Keratinocyte (primary cell): ENCODE measurements around the gene DGKZ. TPM values are rescaled to one million over a fixed set of nuclear protein-coding genes. Genes with fewer than 3 reads are reported as not detected.

Source experiments
- DNase-seq: peaks from one replicate; pipeline ENCODE4 v3.0.0-alpha.2; 2011; ENCODE audit warnings: low read depth, missing footprints, low spot score
- FAIRE-seq: peaks from 2 replicates; lab custom pipeline; 2011; peaks lifted over from hg19 to GRCh38; lab: Jason Lieb, UNC
- H2AFZ ChIP-seq: 2 replicates; pipeline ENCODE4 v1.6.0; 2012; ENCODE audit warnings: low read length, control low read depth, inconsistent platforms; ENCODE audit not compliant: control insufficient read depth
- H3K27ac ChIP-seq: 2 replicates; pipeline ENCODE4 v1.5.1; 2011; ENCODE audit warnings: low read length; ENCODE audit not compliant: control insufficient read depth, insufficient read depth
- H3K27me3 ChIP-seq: 3 replicates; pipeline ENCODE4 v1.6.0; 2011; ENCODE audit warnings: low read length; ENCODE audit not compliant: control insufficient read depth, insufficient read depth; ENCODE audit errors: extremely low read depth
- H3K36me3 ChIP-seq, 2 experiments: 2 replicates in 1 of 2; 3 replicates in 1 of 2; pipeline ENCODE4 v1.5.1; 2011; ENCODE audit warnings: low read length in 2 of 2, mild to moderate bottlenecking in 1 of 2; ENCODE audit not compliant: control insufficient read depth in 2 of 2, insufficient read depth in 2 of 2; ENCODE audit errors: extremely low read depth in 1 of 2
- H3K4me1 ChIP-seq: 3 replicates; pipeline ENCODE4 v1.5.1; 2011; ENCODE audit warnings: low read length; ENCODE audit not compliant: control insufficient read depth, insufficient read depth; ENCODE audit errors: extremely low read depth
- H3K4me2 ChIP-seq: 3 replicates; pipeline ENCODE4 v1.6.0; 2011; ENCODE audit warnings: low read depth, low read length; ENCODE audit not compliant: control insufficient read depth, insufficient read depth; ENCODE audit errors: extremely low read depth
- H3K4me3 ChIP-seq, 3 experiments: fragments of 200-600 bp in 1 of 3; sonication (generic) in 1 of 3; 2 replicates in 2 of 3; 3 replicates in 1 of 3; pipeline ENCODE4 v1.5.1; 2011 to 2016; ENCODE audit warnings: low read length in 3 of 3, mild to moderate bottlenecking in 3 of 3, control low read depth in 2 of 3, inconsistent platforms in 1 of 3, low read depth in 1 of 3, mixed read lengths in 1 of 3, mixed run types in 1 of 3, moderate library complexity in 1 of 3; ENCODE audit not compliant: control insufficient read depth in 2 of 3, insufficient read depth in 2 of 3; ENCODE audit errors: extremely low read depth in 1 of 3
- H3K79me2 ChIP-seq: 2 replicates; pipeline ENCODE4 v1.6.0; 2012; ENCODE audit warnings: low read length; ENCODE audit not compliant: control insufficient read depth, insufficient read depth
- H3K9ac ChIP-seq: 3 replicates; pipeline ENCODE4 v1.6.0; 2011; ENCODE audit warnings: low read length; ENCODE audit not compliant: control insufficient read depth, insufficient read depth; ENCODE audit errors: extremely low read depth
- H3K9me1 ChIP-seq: 3 replicates; pipeline ENCODE4 v1.6.0; 2011; ENCODE audit warnings: low read length; ENCODE audit not compliant: control insufficient read depth, insufficient read depth; ENCODE audit errors: extremely low read depth
- H3K9me3 ChIP-seq: 2 replicates; pipeline ENCODE4 v1.5.1; 2012; ENCODE audit warnings: low read depth, low read length; ENCODE audit not compliant: control insufficient read depth
- H4K20me1 ChIP-seq: 3 replicates; pipeline ENCODE4 v1.6.0; 2011; ENCODE audit warnings: low read length; ENCODE audit not compliant: control insufficient read depth, insufficient read depth; ENCODE audit errors: extremely low read depth
- EZH2 ChIP-seq: IDR thresholded peaks from one replicate; pipeline ENCODE4 v1.6.1; 2012; ENCODE audit warnings: inconsistent platforms, mild to moderate bottlenecking, low read length, moderate library complexity
- dilution Hi-C: fragments of 300-500 bp; cut with MboI; formaldehyde crosslinking; loops from one replicate; pipeline ENCODE4 v1.7.0; 2020; ENCODE audit warnings: low sequenced_read_pairs; ENCODE audit not compliant: extremely low pct_ligation_motif_present
- polyA plus RNA-seq, 5 experiments: library from polyadenylated mRNA; depleted of rRNA in 3 of 5; stranded (reverse) in 3 of 5; stranded (forward) in 1 of 5; unstranded in 1 of 5; fragments of >200 nt; gene quantifications; 1 replicate in 1 of 5; 2 replicates in 3 of 5; 3 replicates in 1 of 5; pipeline versions ENCODE4 v1.2.1 to v1.2.3, GENCODE V29; 2011 to 2012; ENCODE audit warnings: missing spikeins in 2 of 5, low read depth in 1 of 5, low replicate concordance in 1 of 5
- TF ChIP-seq, protein P1 (sequence below), 3 experiments: IDR thresholded peaks in 1 of 3; conservative IDR thresholded peaks in 1 of 3; optimal IDR thresholded peaks in 1 of 3; 2 replicates in 2 of 3; 3 replicates in 1 of 3; pipeline versions ENCODE3 to v1.5.1; 2011; ENCODE audit warnings: low read length in 3 of 3, mild to moderate bottlenecking in 3 of 3, moderate library complexity in 2 of 3, control low read depth in 1 of 3, inconsistent platforms in 1 of 3; ENCODE audit not compliant: insufficient read depth in 2 of 3; ENCODE audit errors: extremely low read depth in 1 of 3

The DGKZ gene
- polyA plus RNA-seq, 1 donor (not counting 4 experiments of a cell fraction or from before 2014, with no cell fraction given) = 23.3 TPM

DNA sequence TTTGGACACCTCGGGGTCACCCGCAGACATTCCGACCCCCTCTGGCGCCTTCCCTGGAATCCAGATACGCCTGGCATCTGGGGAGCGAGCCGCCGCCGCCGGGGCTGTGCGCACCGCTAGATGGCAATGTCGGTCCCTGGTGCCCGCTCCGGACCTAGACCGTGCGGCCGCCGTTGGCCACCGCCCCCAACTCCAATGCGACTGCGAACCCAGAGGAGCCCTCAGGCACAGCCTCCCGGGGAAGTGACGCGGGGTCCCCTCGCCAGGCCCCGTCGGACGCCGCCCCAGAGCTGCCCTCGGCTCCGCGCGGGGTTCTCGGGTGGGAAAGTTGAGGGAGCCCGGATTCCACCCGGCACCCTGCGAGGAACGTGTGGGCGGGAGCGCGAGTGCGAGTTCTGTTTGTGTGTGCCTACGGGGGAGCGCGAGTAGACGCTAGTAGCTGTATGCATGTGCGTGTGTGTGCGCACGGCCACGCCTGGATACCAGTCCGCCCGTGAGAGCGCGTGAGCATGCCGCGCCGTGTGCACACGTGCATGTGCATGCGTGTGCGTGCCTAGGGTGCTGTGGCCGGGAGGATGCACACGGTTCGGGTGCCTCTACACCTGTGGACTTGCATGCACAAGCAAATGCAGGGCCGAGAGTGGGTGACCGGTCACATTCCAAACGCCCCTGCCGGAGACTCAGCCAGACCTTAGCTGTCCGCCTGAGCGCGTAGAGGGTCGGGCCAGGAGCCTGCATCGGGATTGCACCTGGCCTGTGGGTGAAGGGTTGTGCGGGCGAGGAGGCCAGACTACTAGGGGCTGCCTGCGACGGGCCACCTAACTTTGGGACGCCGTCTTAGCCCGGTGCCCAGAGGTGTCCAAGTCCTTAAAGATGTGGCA, 42.4 kb downstream of the DGKZ start:
- no peak for TF ChIP-seq EZH2
- TF ChIP-seq, protein P1, sequence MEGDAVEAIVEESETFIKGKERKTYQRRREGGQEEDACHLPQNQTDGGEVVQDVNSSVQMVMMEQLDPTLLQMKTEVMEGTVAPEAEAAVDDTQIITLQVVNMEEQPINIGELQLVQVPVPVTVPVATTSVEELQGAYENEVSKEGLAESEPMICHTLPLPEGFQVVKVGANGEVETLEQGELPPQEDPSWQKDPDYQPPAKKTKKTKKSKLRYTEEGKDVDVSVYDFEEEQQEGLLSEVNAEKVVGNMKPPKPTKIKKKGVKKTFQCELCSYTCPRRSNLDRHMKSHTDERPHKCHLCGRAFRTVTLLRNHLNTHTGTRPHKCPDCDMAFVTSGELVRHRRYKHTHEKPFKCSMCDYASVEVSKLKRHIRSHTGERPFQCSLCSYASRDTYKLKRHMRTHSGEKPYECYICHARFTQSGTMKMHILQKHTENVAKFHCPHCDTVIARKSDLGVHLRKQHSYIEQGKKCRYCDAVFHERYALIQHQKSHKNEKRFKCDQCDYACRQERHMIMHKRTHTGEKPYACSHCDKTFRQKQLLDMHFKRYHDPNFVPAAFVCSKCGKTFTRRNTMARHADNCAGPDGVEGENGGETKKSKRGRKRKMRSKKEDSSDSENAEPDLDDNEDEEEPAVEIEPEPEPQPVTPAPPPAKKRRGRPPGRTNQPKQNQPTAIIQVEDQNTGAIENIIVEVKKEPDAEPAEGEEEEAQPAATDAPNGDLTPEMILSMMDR (optimal IDR thresholded peaks at IDR 0.05 in 1 of 3, IDR thresholded peaks at IDR 0.05 in 1 of 3, conservative IDR thresholded peaks at IDR 0.05 in 1 of 3; ENCODE audit: extremely low read depth in 1 of 3, insufficient read depth in 2 of 3, low read length in 3 of 3) = peak; percentile 64 to 96 (median 95)
- Histone ChIP-seq H3K27me3 (peaks cover 66% of the 10 kb centered on the region), H3K27ac (no peak overlapping the region), H3K79me2 (no peaks in the 10 kb centered on the region), H2AFZ (peak overlapping the region; percentile 37), H4K20me1 (peaks cover 8% of the 10 kb centered on the region), H3K9ac (peak overlapping the region; percentile 52), H3K9me3 (no peaks in the 10 kb centered on the region), H3K4me2 (peak overlapping the region; percentile 88), H3K4me1 (peaks cover 17% of the 10 kb centered on the region), H3K4me3 (peak overlapping the region; percentile 39 to 66 (median 64)), H3K36me3 (no peaks in the 10 kb centered on the region), H3K9me1 (no peaks in the 10 kb centered on the region)
- DNase-seq = peak; percentile 25
- dilution Hi-C loops = no loop called here
- no peak for FAIRE-seq

GRCh38 chr11:46390331-46391171, 43.3 kb downstream of the DGKZ start:
- Histone ChIP-seq H3K79me2 (no peaks in the 10 kb centered on the region), H4K20me1 (peaks cover 8% of the 10 kb centered on the region), H3K9me3 (no peaks in the 10 kb centered on the region), H3K4me1 (peaks cover 17% of the 10 kb centered on the region), H2AFZ (no peak overlapping the region), H3K9ac (no peak overlapping the region), H3K4me2 (peak overlapping the region; percentile 88), H3K4me3 (peak overlapping the region in 1 of 3 experiments; percentile 66), H3K27ac (no peak overlapping the region), H3K27me3 (peaks cover 66% of the 10 kb centered on the region), H3K9me1 (no peaks in the 10 kb centered on the region), H3K36me3 (no peaks in the 10 kb centered on the region)
- no peak for FAIRE-seq
- TF ChIP-seq, protein P1 (optimal IDR thresholded peaks at IDR 0.05 in 1 of 3, IDR thresholded peaks at IDR 0.05 in 1 of 3, conservative IDR thresholded peaks at IDR 0.05 in 1 of 3; ENCODE audit: extremely low read depth in 1 of 3, insufficient read depth in 2 of 3, low read length in 3 of 3) = no peak
- TF ChIP-seq EZH2 = peak; percentile 97
- dilution Hi-C loops = no loop called here
- no peak for DNase-seq
